NCI-H460 (cell line): ENCODE measurements around the gene FNBP1L. TPM values are rescaled to one million over a fixed set of nuclear protein-coding genes. Genes with fewer than 3 reads are reported as not detected.

Source experiments
- DNase-seq: peaks from one replicate; pipeline ENCODE4 v3.0.0-alpha.2; 2016; ENCODE audit warnings: low read depth; ENCODE audit errors: extremely low read depth
- small RNA-seq, 2 experiments: library from RNA; depleted of rRNA; stranded (forward); fragments of <200 nt; gene quantifications; one replicate each; pipeline ENCODE3, GENCODE V24; 2014
- total RNA-seq: library from RNA; depleted of rRNA; stranded (reverse); fragments of >200 nt; shearing (Covaris generic); gene quantifications from 2 replicates; pipeline ENCODE4 v1.2.3, GENCODE V29; 2014; rRNA removed

The FNBP1L gene
- total RNA-seq, 1 experiment from 2014 or later = 24.4 TPM

DNA sequence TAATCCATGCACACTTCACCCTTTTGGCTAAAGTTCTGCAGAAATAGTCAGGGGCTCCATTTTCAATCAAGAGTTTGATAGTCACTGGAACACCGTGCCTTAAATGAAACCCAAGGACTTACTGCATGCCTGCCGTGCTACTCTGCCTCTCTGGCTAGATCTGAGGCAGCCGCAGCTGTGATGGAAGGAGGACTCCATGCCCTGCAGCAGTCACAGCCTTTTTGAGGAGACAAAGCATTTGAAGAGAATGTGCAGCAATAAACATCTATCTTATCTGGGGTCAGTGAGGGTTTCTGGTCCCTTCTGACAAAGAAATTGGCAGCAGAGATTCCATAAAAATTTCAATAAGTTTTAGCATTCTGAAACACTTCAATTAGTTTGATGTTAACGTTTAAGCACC lies 155.7 kb downstream of the FNBP1L start:
- DNase-seq = no peak

Small RNA genes within 50 kb of the gene (small RNA-seq; reads per million reads assigned to genes)
- gene RNA5SP53 = 0.12 to 3.0 reads per million in 2 experiments

Other genes starting within 250 kb of the FNBP1L start
- 50.3 and 52.7 TPM in 2 replicates for gene DR1, start 102.2 kb upstream of the FNBP1L start, total RNA-seq
- gene BCAR3, start 233.7 kb downstream of the FNBP1L start, total RNA-seq = 69.1 and 69.3 TPM in 2 replicates